GM19463 (cell line): Measurements from ENCODE around the gene RNF187.

ENCODE experiments used
- ATAC-seq: cut with Tn5 transposase; IDR thresholded peaks from one replicate; pipeline ENCODE4 v1.9.1; 2021; ENCODE audit warnings: mild to moderate bottlenecking, moderate library complexity; ENCODE audit not compliant: unreplicated experiment

The RNF187 gene

DNA sequence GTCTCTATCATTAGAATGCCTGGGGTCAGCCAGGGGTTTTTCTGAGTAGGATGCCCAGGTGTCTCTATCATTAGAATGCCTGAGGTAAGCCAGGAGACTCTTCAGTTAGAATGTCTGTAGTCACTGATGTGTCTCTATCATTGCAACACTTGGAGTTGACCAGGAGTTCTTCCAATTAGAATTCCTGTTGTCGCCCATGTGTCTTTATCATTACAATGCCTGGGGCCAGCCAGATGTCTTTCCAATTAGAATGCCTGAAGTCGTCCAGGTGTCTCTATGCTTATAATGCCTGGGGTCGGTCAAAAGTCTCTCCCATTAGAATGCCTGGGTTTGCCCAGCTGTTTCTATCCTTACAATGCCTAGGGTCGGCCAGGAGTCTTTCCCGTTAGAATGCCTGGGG, 55.8 kb downstream of the RNF187 start:
- no peak for ATAC-seq

DNA sequence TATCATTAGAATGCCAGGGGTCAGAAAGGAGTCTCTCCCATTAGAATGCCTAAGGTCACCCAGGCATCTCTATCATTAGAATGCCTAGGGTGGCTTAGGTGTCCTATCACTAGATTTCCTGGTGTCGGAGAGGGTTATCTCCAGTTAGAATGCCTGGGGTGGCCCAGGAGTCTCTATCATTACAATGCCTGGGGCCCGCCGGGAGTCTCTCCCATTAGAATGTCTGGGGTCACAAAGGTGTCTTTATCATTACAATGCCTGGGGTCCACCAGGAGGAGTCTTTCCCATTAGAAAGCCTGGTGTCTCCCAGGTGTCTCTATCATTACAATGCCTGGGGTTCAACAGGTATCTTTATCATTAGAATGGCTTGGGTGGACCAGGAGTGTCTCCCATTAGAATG, 56.2 kb downstream of the RNF187 start:
- no peak for ATAC-seq

DNA sequence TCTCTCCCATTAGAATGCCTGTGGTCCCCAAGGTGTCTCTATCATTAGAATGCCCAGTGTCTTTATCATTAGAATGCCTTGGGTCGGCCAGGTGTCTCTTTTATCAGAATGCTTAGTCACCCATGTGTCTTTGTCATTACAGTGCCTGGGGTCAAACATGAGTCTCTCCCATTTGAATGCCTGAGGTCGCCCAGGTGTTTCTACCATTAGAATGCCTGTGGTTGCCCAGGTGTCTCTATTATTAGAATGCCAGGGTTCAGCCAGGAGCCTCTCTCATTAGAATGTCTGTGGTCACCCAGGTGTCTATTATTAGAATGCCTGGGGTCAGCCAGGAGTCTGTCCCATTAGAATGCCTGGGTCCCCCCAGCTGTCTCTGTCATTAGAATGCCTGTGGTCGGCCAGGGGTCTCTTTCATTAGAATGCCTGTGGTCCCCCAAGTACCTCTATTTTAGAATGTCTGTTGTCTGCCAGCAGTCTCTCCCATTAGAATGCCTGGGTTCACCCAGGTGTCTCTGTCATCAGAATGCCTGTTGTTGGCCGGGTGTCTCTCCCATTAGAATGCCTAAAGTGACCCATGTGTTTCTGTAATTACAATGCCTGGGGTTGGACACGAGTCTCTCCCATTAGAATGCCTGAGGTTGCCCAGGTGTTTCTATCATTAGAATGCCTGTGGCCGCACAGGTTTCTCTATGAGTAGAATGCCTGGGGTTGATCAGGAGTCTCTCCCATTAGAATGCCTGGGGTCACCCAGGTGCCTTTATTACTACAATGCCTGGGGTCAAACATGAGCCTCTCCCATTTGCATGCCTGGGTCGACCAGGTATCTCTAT, 57.1 kb downstream of the RNF187 start:
- ATAC-seq, result no peak

DNA sequence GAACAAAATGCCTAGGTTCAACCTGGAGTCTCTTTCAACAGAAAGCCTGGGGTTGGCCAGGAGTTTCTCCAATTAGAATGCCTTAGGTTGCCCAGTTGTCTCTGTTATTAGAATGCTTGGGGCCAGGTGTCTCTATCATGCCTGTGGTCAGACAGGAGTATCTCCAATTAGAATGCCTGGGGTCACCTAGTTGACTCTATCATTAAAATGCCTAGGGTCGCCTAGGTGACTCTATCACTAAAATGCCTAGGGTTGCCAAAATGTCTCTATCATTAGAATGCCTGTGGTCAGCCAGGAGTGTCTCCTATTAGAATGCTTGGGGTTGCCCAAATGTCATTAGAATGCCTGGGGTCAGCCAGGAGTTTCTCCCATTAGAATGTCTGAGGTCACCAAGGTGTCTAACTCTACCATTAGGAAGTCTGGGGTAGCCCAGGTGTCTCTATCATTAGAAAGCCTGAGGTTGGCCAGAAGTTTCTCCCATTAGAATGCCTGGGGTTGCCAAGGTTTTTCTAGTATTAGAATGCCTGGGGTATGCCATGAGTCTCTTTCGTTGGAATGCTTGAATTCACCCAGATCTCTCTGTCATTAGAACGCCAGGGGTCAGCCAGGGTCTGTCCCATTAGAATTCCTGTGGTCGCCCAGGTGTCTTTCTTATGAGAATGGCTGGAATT, 57.9 kb downstream of the RNF187 start:
- ATAC-seq, result no peak
